HEK293T (cell line): ENCODE data around the gene ZSCAN25.

ENCODE experiments used
- ARNT ChIP-seq: fragments of 450-650 bp; IDR thresholded peaks from 2 replicates; pipeline ENCODE4 v1.6.1; 2017; ENCODE audit warnings: mild to moderate bottlenecking
- BHLHE40 ChIP-seq: fragments of 450-650 bp; IDR thresholded peaks from 2 replicates; pipeline ENCODE4 v1.6.1; 2016; ENCODE audit warnings: mild to moderate bottlenecking, moderate library complexity, borderline replicate concordance
- ELF4 ChIP-seq: fragments of 450-650 bp; IDR thresholded peaks from 2 replicates; pipeline ENCODE4 v1.6.1; 2017; ENCODE audit warnings: antibody characterized with exemption
- FOXA1 ChIP-seq: fragments of 450-650 bp; IDR thresholded peaks from 2 replicates; pipeline ENCODE4 v1.6.1; 2016; ENCODE audit warnings: mild to moderate bottlenecking
- FOXK2 ChIP-seq: fragments of 450-650 bp; IDR thresholded peaks from 2 replicates; pipeline ENCODE4 v1.6.1; 2016; ENCODE audit warnings: mild to moderate bottlenecking
- FOXM1 ChIP-seq: fragments of 450-650 bp; IDR thresholded peaks from 2 replicates; pipeline ENCODE4 v1.6.1; 2017; ENCODE audit warnings: mild to moderate bottlenecking, borderline replicate concordance
- HDGF ChIP-seq: fragments of 450-650 bp; IDR thresholded peaks from 2 replicates; pipeline ENCODE4 v1.6.1; 2017; ENCODE audit warnings: antibody characterized with exemption, borderline replicate concordance
- L3MBTL2 ChIP-seq: fragments of 450-650 bp; conservative IDR thresholded peaks from 2 replicates; pipeline ENCODE4 v1.6.1; 2016; ENCODE audit warnings: mild to moderate bottlenecking
- LEF1 ChIP-seq: fragments of 450-650 bp; IDR thresholded peaks from 2 replicates; pipeline ENCODE4 v1.6.1; 2017; ENCODE audit warnings: mild to moderate bottlenecking, borderline replicate concordance
- NFRKB ChIP-seq: fragments of 450-650 bp; IDR thresholded peaks from 2 replicates; pipeline ENCODE4 v1.6.1; 2016; ENCODE audit warnings: mild to moderate bottlenecking, moderate library complexity
- PKNOX1 ChIP-seq: fragments of 450-650 bp; IDR thresholded peaks from 2 replicates; pipeline ENCODE4 v1.6.1; 2016
- SUZ12 ChIP-seq: fragments of 450-650 bp; IDR thresholded peaks from 2 replicates; pipeline ENCODE4 v1.6.1; 2016; ENCODE audit warnings: mild to moderate bottlenecking

GRCh38 chr7:99621271-99621670, 4.5 kb downstream of the ZSCAN25 start:
- TF ChIP-seq LEF1: no peak
- no peak for TF ChIP-seq BHLHE40
- no peak for TF ChIP-seq NFRKB
- no peak for TF ChIP-seq FOXK2
- no peak for TF ChIP-seq ARNT
- TF ChIP-seq SUZ12: no peak
- no peak for TF ChIP-seq HDGF
- TF ChIP-seq FOXM1: no peak
- TF ChIP-seq PKNOX1: no peak
- TF ChIP-seq L3MBTL2: no peak
- no peak for TF ChIP-seq FOXA1
- no peak for TF ChIP-seq ELF4
